Measurements from ENCODE around the gene TIMM13.

Gene TIMM13

GRCh38 chr19:2431318-2432055, 4.1 kb upstream of the TIMM13 start:
- Histone ChIP-seq H3K36me3 (ENCODE audit: insufficient read depth, low read length) (peaks cover 9% of the 10 kb centered on the region; the same call in 1 of the 2 replicates), H3K9ac (ENCODE audit: low read depth, low read length) (no peak overlapping the region), H3K4me1 (ENCODE audit: insufficient read depth, low read length) (no peaks in the 10 kb centered on the region; the same call in 1 of the 2 replicates), H3K9me3 (ENCODE audit: control insufficient read depth, insufficient read depth, low read length) (no peaks in the 10 kb centered on the region)

GRCh38 chr19:2429917-2430535, 2.6 kb upstream of the TIMM13 start:
- peaks cover 3% of the 10 kb centered on the region; the same call in 1 of the 2 replicates for H3K4me1 ChIP-seq (ENCODE audit: insufficient read depth, low read length)
- no peak overlapping the region for H3K9ac ChIP-seq (ENCODE audit: low read depth, low read length)
- peaks cover 7% of the 10 kb centered on the region; the same call in 1 of the 2 replicates for H3K36me3 ChIP-seq (ENCODE audit: insufficient read depth, low read length)
- H3K9me3 ChIP-seq (ENCODE audit: control insufficient read depth, insufficient read depth, low read length): no peaks in the 10 kb centered on the region

- H3K9me3 ChIP-seq (ENCODE audit: control insufficient read depth, insufficient read depth, low read length): no peaks in the 10 kb centered on the region
- peaks cover 7% of the 10 kb centered on the region; the same call in 1 of the 2 replicates for H3K36me3 ChIP-seq (ENCODE audit: insufficient read depth, low read length)
- H3K4me1 ChIP-seq (ENCODE audit: insufficient read depth, low read length): peaks cover 3% of the 10 kb centered on the region; the same call in 1 of the 2 replicates
- H3K9ac ChIP-seq (ENCODE audit: low read depth, low read length): peak overlapping the region; percentile 98
Observed at GRCh38 chr19:2428756-2429711, 1.6 kb upstream of the TIMM13 start.

- H3K9ac ChIP-seq (ENCODE audit: low read depth, low read length): peak overlapping the region; percentile 98
- H3K36me3 ChIP-seq (ENCODE audit: insufficient read depth, low read length): peaks cover 7% of the 10 kb centered on the region; the same call in 1 of the 2 replicates
- peaks cover 3% of the 10 kb centered on the region; the same call in 1 of the 2 replicates for H3K4me1 ChIP-seq (ENCODE audit: insufficient read depth, low read length)
- no peaks in the 10 kb centered on the region for H3K9me3 ChIP-seq (ENCODE audit: control insufficient read depth, insufficient read depth, low read length)
Observed at GRCh38 chr19:2428321-2428690, 920 bp upstream of the TIMM13 start.

GRCh38 chr19:2426611-2427428, 566 bp downstream of the TIMM13 start:
- Histone ChIP-seq H3K9ac (ENCODE audit: low read depth, low read length) (peak overlapping the region; percentile 98), H3K36me3 (ENCODE audit: insufficient read depth, low read length) (peaks cover 7% of the 10 kb centered on the region; the same call in 1 of the 2 replicates), H3K9me3 (ENCODE audit: control insufficient read depth, insufficient read depth, low read length) (no peaks in the 10 kb centered on the region), H3K4me1 (ENCODE audit: insufficient read depth, low read length) (peaks cover 3% of the 10 kb centered on the region; the same call in 1 of the 2 replicates)

- peaks cover 1% of the 10 kb centered on the region; the same call in 1 of the 2 replicates for H3K36me3 ChIP-seq (ENCODE audit: insufficient read depth, low read length)
- H3K4me1 ChIP-seq (ENCODE audit: insufficient read depth, low read length): peaks cover 3% of the 10 kb centered on the region; the same call in 1 of the 2 replicates
- H3K9ac ChIP-seq (ENCODE audit: low read depth, low read length): peak overlapping the region; percentile 98
- H3K9me3 ChIP-seq (ENCODE audit: control insufficient read depth, insufficient read depth, low read length): no peaks in the 10 kb centered on the region
Observed at GRCh38 chr19:2425622-2426581, 1.5 kb downstream of the TIMM13 start.

GRCh38 chr19:2424686-2425621, 2.4 kb downstream of the TIMM13 start:
- peaks cover 3% of the 10 kb centered on the region; the same call in 1 of the 2 replicates for H3K4me1 ChIP-seq (ENCODE audit: insufficient read depth, low read length)
- H3K9ac ChIP-seq (ENCODE audit: low read depth, low read length): peak overlapping the region; percentile 45
- no peaks in the 10 kb centered on the region for H3K9me3 ChIP-seq (ENCODE audit: control insufficient read depth, insufficient read depth, low read length)
- no peaks in the 10 kb centered on the region for H3K36me3 ChIP-seq (ENCODE audit: insufficient read depth, low read length)

- Histone ChIP-seq H3K9ac (ENCODE audit: low read depth, low read length) (peak overlapping the region; percentile 25; the same call in 1 of the 2 replicates), H3K4me1 (ENCODE audit: insufficient read depth, low read length) (peaks cover 3% of the 10 kb centered on the region; the same call in 1 of the 2 replicates), H3K9me3 (ENCODE audit: control insufficient read depth, insufficient read depth, low read length) (no peaks in the 10 kb centered on the region), H3K36me3 (ENCODE audit: insufficient read depth, low read length) (no peaks in the 10 kb centered on the region)
Observed at GRCh38 chr19:2423915-2424685, 3.3 kb downstream of the TIMM13 start.

GRCh38 chr19:2423071-2423914, 4.1 kb downstream of the TIMM13 start:
- Histone ChIP-seq H3K36me3 (ENCODE audit: insufficient read depth, low read length) (no peaks in the 10 kb centered on the region), H3K9me3 (ENCODE audit: control insufficient read depth, insufficient read depth, low read length) (no peaks in the 10 kb centered on the region), H3K4me1 (ENCODE audit: insufficient read depth, low read length) (peaks cover 3% of the 10 kb centered on the region; the same call in 1 of the 2 replicates), H3K9ac (ENCODE audit: low read depth, low read length) (no peak overlapping the region)

- Histone ChIP-seq H3K4me1 (ENCODE audit: insufficient read depth, low read length) (peaks cover 3% of the 10 kb centered on the region; the same call in 1 of the 2 replicates), H3K36me3 (ENCODE audit: insufficient read depth, low read length) (no peaks in the 10 kb centered on the region; the same call in 1 of the 2 replicates), H3K9me3 (ENCODE audit: control insufficient read depth, insufficient read depth, low read length) (no peaks in the 10 kb centered on the region), H3K9ac (ENCODE audit: low read depth, low read length) (no peak overlapping the region)
Observed at GRCh38 chr19:2421581-2422306, 5.6 kb downstream of the TIMM13 start.

All from ES-I3 (cell line).